ENCODE data around the gene IFI30. TPM values are rescaled to one million over a fixed set of nuclear protein-coding genes. Genes with fewer than 3 reads are reported as not detected.

Gene IFI30
- total and polyA plus RNA-seq, 4 donors, result 205 to 1,883 (median 526) TPM

GRCh38 chr19:18131841-18132596, 41.6 kb upstream of the IFI30 start:
- no peak for ATAC-seq (ENCODE audit: insufficient read depth, low FRiP score)
- WGBS, 2 donors, result 86 to 89% methylated on average over 31 of the region's 31 CpGs
- DNase-seq, result no peak
- H3K36me3 ChIP-seq (ENCODE audit: control insufficient read depth in 4 of 4, insufficient read depth in 4 of 4, low read length in 4 of 4), result peaks cover 0 to 41% (median 11%) of the 10 kb centered on the region in 4 donors
- H3K9me3 ChIP-seq (ENCODE audit: control insufficient read depth in 4 of 4, insufficient read depth in 3 of 4, low read length in 3 of 4), result peaks cover 0 to 4% (median 0%) of the 10 kb centered on the region in 4 donors
- H3K4me1 ChIP-seq (ENCODE audit: control insufficient read depth in 5 of 5, insufficient read depth in 5 of 5, low read length in 5 of 5), result no peaks in the 10 kb centered on the region
- no peak overlapping the region for H3K4me3 ChIP-seq
- TF ChIP-seq, protein P1, sequence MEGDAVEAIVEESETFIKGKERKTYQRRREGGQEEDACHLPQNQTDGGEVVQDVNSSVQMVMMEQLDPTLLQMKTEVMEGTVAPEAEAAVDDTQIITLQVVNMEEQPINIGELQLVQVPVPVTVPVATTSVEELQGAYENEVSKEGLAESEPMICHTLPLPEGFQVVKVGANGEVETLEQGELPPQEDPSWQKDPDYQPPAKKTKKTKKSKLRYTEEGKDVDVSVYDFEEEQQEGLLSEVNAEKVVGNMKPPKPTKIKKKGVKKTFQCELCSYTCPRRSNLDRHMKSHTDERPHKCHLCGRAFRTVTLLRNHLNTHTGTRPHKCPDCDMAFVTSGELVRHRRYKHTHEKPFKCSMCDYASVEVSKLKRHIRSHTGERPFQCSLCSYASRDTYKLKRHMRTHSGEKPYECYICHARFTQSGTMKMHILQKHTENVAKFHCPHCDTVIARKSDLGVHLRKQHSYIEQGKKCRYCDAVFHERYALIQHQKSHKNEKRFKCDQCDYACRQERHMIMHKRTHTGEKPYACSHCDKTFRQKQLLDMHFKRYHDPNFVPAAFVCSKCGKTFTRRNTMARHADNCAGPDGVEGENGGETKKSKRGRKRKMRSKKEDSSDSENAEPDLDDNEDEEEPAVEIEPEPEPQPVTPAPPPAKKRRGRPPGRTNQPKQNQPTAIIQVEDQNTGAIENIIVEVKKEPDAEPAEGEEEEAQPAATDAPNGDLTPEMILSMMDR (IDR thresholded peaks at IDR 0.05; ENCODE audit: control extremely low read depth, extremely low read depth), result no peak
- no peak overlapping the region for H3K27ac ChIP-seq (ENCODE audit: low read depth in 1 of 2, low read length in 1 of 2)
- no peaks in the 10 kb centered on the region for H3K27me3 ChIP-seq (ENCODE audit: control insufficient read depth in 3 of 3, insufficient read depth in 3 of 3, low read length in 2 of 3)
- H3K9ac ChIP-seq (ENCODE audit: insufficient read depth in 1 of 2, low read length in 2 of 2), result no peak overlapping the region

DNA sequence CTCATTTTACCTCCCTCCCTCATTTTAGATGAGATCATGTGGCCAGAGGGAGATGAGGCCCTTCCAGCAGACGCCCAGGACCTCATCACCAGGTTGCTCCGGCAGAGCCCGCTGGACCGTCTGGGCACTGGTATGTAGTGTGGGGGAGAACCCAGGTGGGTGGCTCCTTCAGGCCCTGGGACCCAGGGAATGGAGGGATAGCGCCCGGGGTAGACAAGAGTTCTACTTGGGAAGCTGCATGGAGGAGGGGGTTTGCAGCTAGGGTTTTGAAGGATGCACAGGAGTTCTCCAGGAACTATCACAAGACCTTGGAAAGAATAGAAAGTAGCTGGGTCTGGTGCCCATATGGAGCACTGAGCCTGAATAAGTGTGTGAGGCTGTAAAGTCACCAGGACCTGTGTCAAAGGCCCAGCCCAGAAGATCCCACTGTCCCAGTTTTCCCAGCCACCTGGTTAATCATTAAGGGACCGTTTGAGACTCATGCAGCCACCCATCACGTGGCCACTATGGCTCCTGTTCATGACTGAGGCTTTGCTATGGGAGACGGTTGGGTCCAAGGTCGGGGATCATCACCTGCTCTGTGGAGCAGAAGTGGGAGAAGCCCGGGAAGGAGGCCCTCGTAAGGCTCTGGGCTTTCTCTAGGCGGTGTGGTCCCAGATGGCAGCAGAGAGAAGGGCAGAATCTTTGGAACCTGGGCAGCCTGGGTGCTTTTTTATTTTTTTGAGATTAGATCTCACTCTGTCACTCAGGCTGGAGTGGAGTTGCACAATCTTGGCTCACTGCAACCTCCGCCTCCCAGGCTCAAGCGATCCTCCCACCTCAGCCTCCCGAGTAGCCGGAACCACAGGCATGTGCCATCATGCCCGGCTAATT, 37.7 kb upstream of the IFI30 start:
- no peak for ATAC-seq (ENCODE audit: insufficient read depth, low FRiP score)
- 93 to 94% methylated on average over 18 of the region's 18 CpGs for WGBS, 2 donors
- Histone ChIP-seq H3K27ac (ENCODE audit: low read depth in 1 of 2, low read length in 1 of 2) (no peak overlapping the region), H3K4me3 (no peak overlapping the region), H3K9me3 (ENCODE audit: control insufficient read depth in 4 of 4, insufficient read depth in 3 of 4, low read length in 3 of 4) (no peaks in the 10 kb centered on the region), H3K9ac (ENCODE audit: insufficient read depth in 1 of 2, low read length in 2 of 2) (no peak overlapping the region), H3K36me3 (ENCODE audit: control insufficient read depth in 4 of 4, insufficient read depth in 4 of 4, low read length in 4 of 4) (peaks cover 0 to 43% (median 10%) of the 10 kb centered on the region in 4 donors), H3K27me3 (ENCODE audit: control insufficient read depth in 3 of 3, insufficient read depth in 3 of 3, low read length in 2 of 3) (no peaks in the 10 kb centered on the region), H3K4me1 (ENCODE audit: control insufficient read depth in 5 of 5, insufficient read depth in 5 of 5, low read length in 5 of 5) (no peaks in the 10 kb centered on the region)
- DNase-seq, result no peak
- TF ChIP-seq, protein P1 (IDR thresholded peaks at IDR 0.05; ENCODE audit: control extremely low read depth, extremely low read depth), result no peak

DNA sequence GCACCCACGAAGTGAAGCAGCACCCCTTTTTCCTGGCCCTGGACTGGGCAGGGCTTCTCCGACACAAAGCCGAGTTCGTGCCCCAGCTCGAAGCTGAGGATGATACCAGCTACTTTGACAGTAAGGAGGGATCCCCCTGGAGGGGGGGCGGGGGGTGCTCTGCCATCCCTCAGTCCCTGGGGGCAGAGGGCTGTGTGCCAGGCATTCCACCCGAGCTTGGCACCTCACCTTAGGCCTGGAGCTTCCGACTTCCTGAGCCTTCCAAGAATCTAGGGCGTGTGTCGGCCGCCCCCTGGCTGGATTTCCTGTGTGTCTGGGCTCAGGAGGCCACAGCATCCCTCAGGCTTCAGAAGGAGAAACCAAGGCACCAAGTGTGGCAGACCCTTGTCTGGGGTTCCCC, 36.4 kb upstream of the IFI30 start:
- ATAC-seq (ENCODE audit: insufficient read depth, low FRiP score) (no peak), DNase-seq (no peak)
- no peak overlapping the region for H3K4me3 ChIP-seq
- 86 to 87% methylated on average over 11 of the region's 11 CpGs for WGBS, 2 donors
- no peak overlapping the region for H3K9ac ChIP-seq (ENCODE audit: insufficient read depth in 1 of 2, low read length in 2 of 2)
- TF ChIP-seq, protein P1 (IDR thresholded peaks at IDR 0.05; ENCODE audit: control extremely low read depth, extremely low read depth), result no peak
- peaks cover 0 to 40% (median 15%) of the 10 kb centered on the region in 4 donors for H3K36me3 ChIP-seq (ENCODE audit: control insufficient read depth in 4 of 4, insufficient read depth in 4 of 4, low read length in 4 of 4)
- no peaks in the 10 kb centered on the region for H3K9me3 ChIP-seq (ENCODE audit: control insufficient read depth in 4 of 4, insufficient read depth in 3 of 4, low read length in 3 of 4)
- no peaks in the 10 kb centered on the region for H3K4me1 ChIP-seq (ENCODE audit: control insufficient read depth in 5 of 5, insufficient read depth in 5 of 5, low read length in 5 of 5)
- no peak overlapping the region for H3K27ac ChIP-seq (ENCODE audit: low read depth in 1 of 2, low read length in 1 of 2)
- no peaks in the 10 kb centered on the region for H3K27me3 ChIP-seq (ENCODE audit: control insufficient read depth in 3 of 3, insufficient read depth in 3 of 3, low read length in 2 of 3)
